H1 (cell line): Measurements from ENCODE around the gene OR2Y1. TPM values are rescaled to one million over a fixed set of nuclear protein-coding genes. Genes with fewer than 3 reads are reported as not detected.

ENCODE experiments used
- CTCF ChIA-PET: fragments of 300-600 bp; sonication (Branson Sonifier 250); formaldehyde crosslinking; loops from one replicate; lab custom pipeline; 2021; ENCODE audit not compliant: partially characterized antibody; lab: Charles Lee
- POLR2A ChIA-PET: fragments of 300-600 bp; sonication (Branson Sonifier 250); formaldehyde crosslinking; loops from one replicate; lab custom pipeline; 2021; ENCODE audit warnings: inconsistent platforms; ENCODE audit not compliant: partially characterized antibody; lab: Charles Lee
- DNase-seq, 2 experiments: peaks; one replicate each; pipeline versions ENCODE4 v3.0.0 to v3.0.0-alpha.2; 2010 to 2022; ENCODE audit warnings: low spot score in 2 of 2, low read depth in 1 of 2, mixed read lengths in 1 of 2
- FAIRE-seq: peaks from 2 replicates; lab custom pipeline; 2011; peaks lifted over from hg19 to GRCh38; lab: Jason Lieb, UNC
- H2AFZ ChIP-seq: 2 replicates; pipeline ENCODE4 v1.8.1; 2012; ENCODE audit warnings: low read length, inconsistent platforms
- H2AK5ac ChIP-seq: 2 replicates; pipeline ENCODE4 v1.6.1; 2013; ENCODE audit warnings: low read depth, low read length
- H2BK120ac ChIP-seq: replicated peaks from 2 replicates; pipeline ENCODE3; 2013; ENCODE audit warnings: low read depth, low read length, inconsistent platforms
- H2BK12ac ChIP-seq: 2 replicates; pipeline ENCODE4 v1.6.1; 2013; ENCODE audit warnings: low read depth, low read length
- H2BK15ac ChIP-seq: 2 replicates; pipeline ENCODE4 v1.6.1; 2013; ENCODE audit warnings: low read length
- H2BK20ac ChIP-seq: 2 replicates; pipeline ENCODE4 v1.6.1; 2013; ENCODE audit warnings: low read length
- H2BK5ac ChIP-seq: 2 replicates; pipeline ENCODE4 v1.6.1; 2013; ENCODE audit warnings: low read depth, low read length
- H3K14ac ChIP-seq: 2 replicates; pipeline ENCODE4 v1.6.1; 2013; ENCODE audit warnings: inconsistent platforms; ENCODE audit not compliant: insufficient read length
- H3K18ac ChIP-seq: 2 replicates; pipeline ENCODE4 v1.6.1; 2013; ENCODE audit warnings: low read length; ENCODE audit errors: extremely low read depth
- H3K23ac ChIP-seq: 2 replicates; pipeline ENCODE4 v1.6.1; 2013; ENCODE audit warnings: inconsistent platforms; ENCODE audit not compliant: insufficient read length
- H3K23me2 ChIP-seq: 2 replicates; pipeline ENCODE4 v1.6.1; 2013; ENCODE audit warnings: low read depth, low read length
- H3K27ac ChIP-seq: 2 replicates; pipeline ENCODE4 v1.6.1; 2011; ENCODE audit warnings: low read depth, low read length, inconsistent platforms
- H3K27me3 ChIP-seq, 4 experiments: replicated peaks in 1 of 4; 1 replicate in 1 of 4; 2 replicates in 3 of 4; pipeline versions ENCODE4 v1.6.1 to v1.8.1; 2011 to 2013; ENCODE audit warnings: low read length in 3 of 4, mild to moderate bottlenecking in 3 of 4, inconsistent platforms in 2 of 4, mixed read lengths in 2 of 4, moderate library complexity in 1 of 4; ENCODE audit not compliant: control insufficient read depth in 3 of 4, insufficient read depth in 3 of 4; ENCODE audit errors: extremely low read depth in 1 of 4
- H3K36me3 ChIP-seq, 4 experiments: 2 replicates each; pipeline versions ENCODE4 v1.6.1 to v1.8.1; 2011 to 2013; ENCODE audit warnings: mild to moderate bottlenecking in 4 of 4, low read length in 3 of 4, moderate library complexity in 2 of 4, control low read depth in 1 of 4, inconsistent platforms in 1 of 4; ENCODE audit not compliant: insufficient read depth in 4 of 4, control insufficient read depth in 2 of 4
- H3K4ac ChIP-seq: replicated peaks from 2 replicates; pipeline ENCODE3; 2013; ENCODE audit warnings: low read length, low read depth, mixed read lengths, inconsistent platforms; ENCODE audit not compliant: insufficient read length
- H3K4me1 ChIP-seq, 4 experiments: replicated peaks in 1 of 4; 1 replicate in 1 of 4; 2 replicates in 3 of 4; pipeline versions ENCODE4 v1.6.1 to v1.8.1; 2011 to 2013; ENCODE audit warnings: low read length in 3 of 4, inconsistent platforms in 2 of 4, mixed read lengths in 1 of 4; ENCODE audit not compliant: insufficient read depth in 4 of 4, control insufficient read depth in 3 of 4
- H3K4me2 ChIP-seq, 2 experiments: 2 replicates each; pipeline versions ENCODE4 v1.6.1 to v1.8.1; 2011 to 2013; ENCODE audit warnings: low read depth in 2 of 2, low read length in 2 of 2, control low read depth in 1 of 2, inconsistent platforms in 1 of 2, mild to moderate bottlenecking in 1 of 2; ENCODE audit not compliant: insufficient read depth in 1 of 2
- H3K4me3 ChIP-seq, 4 experiments: fragments of 200-600, 300-600 bp in 1 of 4; sonication (generic), shearing (Covaris generic), sonication (Bioruptor Twin) in 1 of 4; 2 replicates each; pipeline versions ENCODE4 v1.5.1 to v1.8.1; 2011 to 2016; ENCODE audit warnings: low read length in 4 of 4, low read depth in 3 of 4, control low read depth in 2 of 4, inconsistent platforms in 2 of 4, mild to moderate bottlenecking in 2 of 4, mixed read lengths in 1 of 4, moderate library complexity in 1 of 4; ENCODE audit not compliant: insufficient read depth in 2 of 4; ENCODE audit errors: extremely low read depth in 1 of 4
- H3K56ac ChIP-seq: replicated peaks from 2 replicates; pipeline ENCODE3; 2013; ENCODE audit warnings: low read depth, mild to moderate bottlenecking, mixed read lengths, low read length, inconsistent platforms; ENCODE audit not compliant: insufficient read length
- H3K79me1 ChIP-seq: 2 replicates; pipeline ENCODE4 v1.6.1; 2013; ENCODE audit warnings: low read depth, low read length, control low read depth
- H3K79me2 ChIP-seq, 2 experiments: 2 replicates each; pipeline versions ENCODE4 v1.6.1 to v1.8.1; 2012 to 2013; ENCODE audit warnings: low read length in 2 of 2, mild to moderate bottlenecking in 2 of 2, inconsistent platforms in 1 of 2; ENCODE audit not compliant: insufficient read depth in 2 of 2, control insufficient read depth in 1 of 2
- H3K9ac ChIP-seq, 4 experiments: replicated peaks in 1 of 4; 1 replicate in 1 of 4; 2 replicates in 3 of 4; pipeline versions ENCODE4 v1.6.1 to v1.8.1; 2011 to 2013; ENCODE audit warnings: low read depth in 3 of 4, low read length in 3 of 4, control low read depth in 2 of 4, mild to moderate bottlenecking in 2 of 4, moderate library complexity in 2 of 4, inconsistent platforms in 1 of 4; ENCODE audit errors: extremely low read depth in 1 of 4
- H3K9me3 ChIP-seq, 2 experiments: 2 replicates each; pipeline versions ENCODE4 v1.6.1 to v1.8.1; 2012 to 2013; ENCODE audit warnings: mild to moderate bottlenecking in 2 of 2, moderate library complexity in 2 of 2, control low read depth in 1 of 2, inconsistent platforms in 1 of 2, low read depth in 1 of 2, low read length in 1 of 2, mixed read lengths in 1 of 2; ENCODE audit not compliant: insufficient read depth in 2 of 2
- H4K20me1 ChIP-seq, 2 experiments: replicated peaks in 1 of 2; 2 replicates each; pipeline versions ENCODE3 to v1.8.1; 2011 to 2013; ENCODE audit warnings: inconsistent platforms in 2 of 2, low read length in 2 of 2, mild to moderate bottlenecking in 1 of 2; ENCODE audit not compliant: insufficient read depth in 2 of 2, control insufficient read depth in 1 of 2
- H4K5ac ChIP-seq: 2 replicates; pipeline ENCODE4 v1.6.1; 2013; ENCODE audit warnings: low read length, low read depth, mixed read lengths, inconsistent platforms; ENCODE audit not compliant: insufficient read length
- H4K8ac ChIP-seq: 2 replicates; pipeline ENCODE4 v1.8.0; 2013; ENCODE audit warnings: mild to moderate bottlenecking, moderate library complexity, low read length, inconsistent platforms; ENCODE audit not compliant: insufficient read depth; ENCODE audit errors: extremely low read depth
- H4K91ac ChIP-seq: replicated peaks from 2 replicates; pipeline ENCODE3; 2013; ENCODE audit warnings: low read length, mixed read lengths, inconsistent platforms; ENCODE audit not compliant: insufficient read length
- BACH1 ChIP-seq: IDR thresholded peaks from 2 replicates; pipeline ENCODE4 v1.6.1; 2012; ENCODE audit warnings: low read length, improper control_type of control experiment
- CEBPB ChIP-seq: IDR thresholded peaks from 2 replicates; pipeline ENCODE4 v1.6.1; 2012; ENCODE audit warnings: low read depth, low read length
- EGR1 ChIP-seq: IDR thresholded peaks from 2 replicates; pipeline ENCODE4 v1.6.1; 2011; ENCODE audit warnings: low read depth, low read length, borderline replicate concordance
- HDAC6 ChIP-seq: IDR thresholded peaks from one replicate; pipeline ENCODE4 v1.7.1; 2012; ENCODE audit warnings: low read depth, mild to moderate bottlenecking, inconsistent platforms, low read length, moderate library complexity
- WGBS, 2 experiments: shearing (Covaris generic) in 1 of 2; methylation state at CpG; one replicate each; pipeline versions ENCODE4 v1.1.6 to v1.1.7; 2013 to 2015; ENCODE audit warnings: low lambda C conversion rate in 2 of 2, mixed read lengths in 2 of 2, inconsistent platforms in 1 of 2, low coverage in 1 of 2, missing lambda C conversion rate in 1 of 2; ENCODE audit not compliant: insufficient replicate concordance in 2 of 2, insufficient coverage in 1 of 2, insufficient read length in 1 of 2; ENCODE audit errors: extremely low coverage in 1 of 2, missing lambda C conversion rate in 1 of 2; 5-methylcytosine and 5-hydroxymethylcytosine counted together
- polyA plus RNA-seq, 7 experiments: library from polyadenylated mRNA; depleted of rRNA in 3 of 7; stranded (reverse) in 5 of 7; unstranded in 2 of 7; fragments of >200 nt in 5 of 7; fragments of 200-250 nt in 2 of 7; gene quantifications; 1 replicate in 5 of 7; 2 replicates in 1 of 7; 4 replicates in 1 of 7; pipeline versions ENCODE4 v1.2.1 to v1.2.3, GENCODE V29; 2011 to 2013; ENCODE audit warnings: missing spikeins in 2 of 7, mixed read lengths in 2 of 7
- total RNA-seq: library from RNA; stranded (reverse); fragmentation: NEBNext Ultra II Directional; extraction: Animal tissue kit (Norgen Biotek cat#: 25700); gene quantifications from 2 replicates; pipeline ENCODE4 v1.2.1, GENCODE V29; 2021
- TF ChIP-seq, protein P1 (sequence below): IDR thresholded peaks from 2 replicates; pipeline ENCODE4 v1.6.1; 2011; ENCODE audit warnings: low read length, improper control_type of control experiment

The OR2Y1 gene
- total and polyA plus RNA-seq, 2 of the 8 experiments (the other 6 are each of a cell fraction or from before 2014, with no cell fraction given): not detected

DNA sequence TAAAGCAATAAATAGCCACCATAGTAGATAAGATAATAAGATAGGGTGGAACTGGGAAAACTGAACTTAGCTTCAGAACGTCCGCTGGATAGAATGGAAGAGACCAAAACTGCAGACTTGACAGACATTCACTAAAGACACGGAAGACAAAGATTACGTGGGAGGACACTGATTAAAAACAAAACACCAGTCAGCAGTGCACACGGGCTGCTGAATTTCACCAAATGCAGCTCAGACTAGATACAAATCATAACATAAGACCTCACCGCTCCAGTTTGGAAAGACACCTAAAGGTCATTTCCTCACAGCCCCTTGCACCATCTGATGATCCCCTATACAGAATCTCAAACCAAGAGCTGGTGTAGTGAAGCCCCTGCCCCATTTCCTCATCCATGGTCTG is 2.9 kb upstream of the OR2Y1 start:
- Histone ChIP-seq H3K4me2 (no peak overlapping the region), H2BK120ac (no peak overlapping the region), H3K4me3 (no peak overlapping the region), H4K91ac (no peak overlapping the region), H3K79me1 (no peaks in the 10 kb centered on the region), H4K8ac (no peak overlapping the region), H3K36me3 (no peaks in the 10 kb centered on the region), H3K4ac (no peak overlapping the region), H4K20me1 (no peaks in the 10 kb centered on the region), H3K9me3 (no peaks in the 10 kb centered on the region), H3K27ac (no peak overlapping the region), H3K9ac (no peak overlapping the region), H3K23ac (no peak overlapping the region), H3K4me1 (no peaks in the 10 kb centered on the region), H2BK12ac (no peak overlapping the region), H3K27me3 (no peaks in the 10 kb centered on the region), H2BK15ac (no peak overlapping the region), H3K79me2 (no peaks in the 10 kb centered on the region), H3K23me2 (no peaks in the 10 kb centered on the region), H2BK5ac (no peak overlapping the region), H2BK20ac (no peak overlapping the region), H3K14ac (no peak overlapping the region), H2AK5ac (no peak overlapping the region), H3K18ac (no peak overlapping the region), H2AFZ (no peak overlapping the region), H3K56ac (no peak overlapping the region), H4K5ac (no peak overlapping the region)
- TF ChIP-seq, protein P1, sequence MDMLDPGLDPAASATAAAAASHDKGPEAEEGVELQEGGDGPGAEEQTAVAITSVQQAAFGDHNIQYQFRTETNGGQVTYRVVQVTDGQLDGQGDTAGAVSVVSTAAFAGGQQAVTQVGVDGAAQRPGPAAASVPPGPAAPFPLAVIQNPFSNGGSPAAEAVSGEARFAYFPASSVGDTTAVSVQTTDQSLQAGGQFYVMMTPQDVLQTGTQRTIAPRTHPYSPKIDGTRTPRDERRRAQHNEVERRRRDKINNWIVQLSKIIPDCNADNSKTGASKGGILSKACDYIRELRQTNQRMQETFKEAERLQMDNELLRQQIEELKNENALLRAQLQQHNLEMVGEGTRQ: no peak
- TF ChIP-seq HDAC6 (no peak), EGR1 (no peak), BACH1 (no peak), CEBPB (no peak)
- ChIA-PET CTCF (no interaction called here), POLR2A (no interaction called here)
- WGBS, 2 experiments: 92% methylated on average over 6 of the region's 6 CpGs; no CpG with 5 or more reads in 1 of the 2 experiments
- FAIRE-seq: no peak
- no peak for DNase-seq
